GM20000 (cell line): ENCODE data around the gene PCED1B.

Experiments used
- DNase-seq: peaks from one replicate; pipeline ENCODE4 v3.0.0; 2012; ENCODE audit warnings: low spot score
- CTCF ChIP-seq: IDR thresholded peaks from 2 replicates; pipeline ENCODE4 v1.5.1; 2012; ENCODE audit warnings: mild to moderate bottlenecking, control low read depth; ENCODE audit errors: extremely low read depth, missing control alignments

Gene PCED1B

GRCh38 chr12:47145188-47145587 is 65.8 kb downstream of the PCED1B start:
- DNase-seq, result no peak
- no peak for TF ChIP-seq CTCF

- TF ChIP-seq CTCF, result no peak
- DNase-seq, result no peak
These were observed 68.3 kb downstream of the PCED1B start for GRCh38 chr12:47147739-47148138.

DNA sequence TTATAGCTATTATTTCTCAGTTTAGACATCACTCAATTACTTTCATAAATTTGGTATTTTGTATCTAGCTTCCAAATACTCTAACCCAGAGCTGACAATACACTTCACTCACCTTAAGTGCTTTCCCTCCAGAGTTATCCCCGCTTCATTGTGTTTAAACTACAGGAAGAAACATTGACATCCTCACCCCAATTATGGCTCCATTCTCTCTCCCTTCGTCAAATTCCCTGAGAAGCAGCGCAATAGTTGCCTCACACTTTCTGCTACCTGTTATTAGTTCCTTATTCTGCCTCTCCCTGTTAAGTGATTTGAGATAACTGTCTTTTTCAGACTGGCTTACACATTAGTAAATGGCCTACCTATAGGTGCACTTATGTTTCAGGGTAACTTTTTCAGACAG is 69.7 kb downstream of the PCED1B start:
- DNase-seq, result no peak
- no peak for TF ChIP-seq CTCF

- DNase-seq, result no peak
- TF ChIP-seq CTCF, result no peak
These were observed 72.7 kb downstream of the PCED1B start for GRCh38 chr12:47152095-47152494.

DNA sequence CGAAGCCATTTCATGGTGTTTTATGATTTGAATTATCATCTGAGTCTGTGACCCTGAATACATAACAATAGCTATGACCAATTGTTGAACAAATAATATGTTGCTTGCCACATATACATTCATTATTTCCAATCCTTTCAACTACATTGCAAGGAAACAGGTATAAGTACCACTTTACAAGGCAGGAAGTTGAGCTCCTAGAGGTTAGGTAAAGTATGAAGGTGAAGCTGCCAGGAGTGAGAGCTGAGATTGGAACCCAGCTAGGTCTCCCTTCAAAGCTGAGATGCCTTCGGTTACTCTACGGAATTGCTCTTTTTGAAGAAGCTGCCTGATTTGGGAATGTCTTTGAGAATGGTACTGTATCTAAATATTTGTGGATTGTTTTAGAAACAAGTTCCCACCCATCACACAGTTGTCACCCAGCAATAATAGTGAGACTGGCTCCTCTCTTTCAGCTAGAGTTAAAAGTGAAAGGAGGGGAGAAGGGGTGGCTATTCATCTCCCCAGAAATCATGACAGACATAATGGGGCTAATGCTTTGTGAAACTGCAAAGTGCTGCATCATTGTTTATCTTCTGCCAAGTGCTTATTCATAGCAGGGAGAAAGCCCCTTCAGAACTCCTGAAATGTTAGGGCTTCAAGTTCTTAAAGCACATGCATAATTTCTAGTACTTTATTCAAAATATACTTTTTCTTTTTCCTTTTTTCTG is 76.2 kb downstream of the PCED1B start:
- TF ChIP-seq CTCF, result no peak
- DNase-seq, result no peak

- no peak for TF ChIP-seq CTCF
These were observed 76.8 kb downstream of the PCED1B start for GRCh38 chr12:47156167-47156736.

GRCh38 chr12:47158792-47159191 is 79.4 kb downstream of the PCED1B start:
- TF ChIP-seq CTCF, result no peak
- DNase-seq, result no peak

More at GRCh38 chr12:47156167-47156736, 76.8 kb downstream of the PCED1B start:
- no peak for DNase-seq
